CD4-positive, alpha-beta T cell (primary cell): ENCODE data around the gene AFF2. TPM values are rescaled to one million over a fixed set of nuclear protein-coding genes. Genes with fewer than 3 reads are reported as not detected.

ENCODE experiments used
- ATAC-seq: fragments of 200-7000 bp; cut with Tn5 transposase; one replicate; pipeline ENCODE4 v1.10.0; 2022; ENCODE audit warnings: mild to moderate bottlenecking; ENCODE audit not compliant: poor library complexity
- CTCF ChIA-PET: fragments of 350-600 bp; sonication (Branson Sonifier 250); formaldehyde crosslinking; loops from one replicate; lab custom pipeline; 2021; ENCODE audit warnings: antibody characterized with exemption, inconsistent platforms; lab: Charles Lee
- POLR2A ChIA-PET: fragments of 350-600 bp; sonication (Branson Sonifier 250); formaldehyde crosslinking; loops from one replicate; lab custom pipeline; 2021; ENCODE audit warnings: antibody characterized with exemption, inconsistent platforms; lab: Charles Lee
- DNase-seq, 14 experiments: peaks; one replicate each; pipeline ENCODE4 v3.0.0-alpha.2; 2013 to 2020; ENCODE audit warnings: mixed read lengths in 2 of 14
- H3K27ac ChIP-seq, 2 donors: one replicate each; pipeline versions ENCODE4 v1.5.1 to v1.7.0; 2013; ENCODE audit warnings: low read length in 2 of 2, low read depth in 1 of 2, mild to moderate bottlenecking in 1 of 2
- H3K27me3 ChIP-seq, 2 experiments: 1 replicate in 1 of 2; 2 replicates in 1 of 2; pipeline versions ENCODE4 v1.6.1 to v1.7.0; 2013; ENCODE audit warnings: low read length in 2 of 2, control low read depth in 1 of 2, mild to moderate bottlenecking in 1 of 2, moderate library complexity in 1 of 2; ENCODE audit not compliant: insufficient read depth in 2 of 2, control insufficient read depth in 1 of 2
- H3K36me3 ChIP-seq: one replicate; pipeline ENCODE4 v1.6.1; 2013; ENCODE audit warnings: low read length, control low read depth; ENCODE audit not compliant: insufficient read depth
- H3K4me1 ChIP-seq: one replicate; pipeline ENCODE4 v1.6.1; 2013; ENCODE audit warnings: low read length, control low read depth; ENCODE audit not compliant: insufficient read depth
- H3K4me3 ChIP-seq: one replicate; pipeline ENCODE4 v1.5.1; 2013; ENCODE audit warnings: mild to moderate bottlenecking, low read length, moderate library complexity
- H3K9me3 ChIP-seq, 2 experiments: 1 replicate in 1 of 2; 2 replicates in 1 of 2; pipeline versions ENCODE4 v1.6.1 to v1.7.0; 2013; ENCODE audit warnings: low read length in 2 of 2, mild to moderate bottlenecking in 2 of 2, control low read depth in 1 of 2, moderate library complexity in 1 of 2; ENCODE audit not compliant: control insufficient read depth in 1 of 2, insufficient read depth in 1 of 2
- H3K27ac Mint-ChIP-seq: one replicate; pipeline ENCODE4 v1.8.0; 2020; ENCODE audit warnings: mixed read lengths
- H3K27me3 Mint-ChIP-seq: one replicate; pipeline ENCODE4 v1.8.0; 2021; ENCODE audit warnings: mixed read lengths
- H3K36me3 Mint-ChIP-seq: one replicate; pipeline ENCODE4 v1.8.0; 2021; ENCODE audit warnings: low read depth, mixed read lengths
- H3K4me1 Mint-ChIP-seq: one replicate; pipeline ENCODE4 v1.8.0; 2021; ENCODE audit warnings: low read depth, mixed read lengths
- H3K4me3 Mint-ChIP-seq: one replicate; pipeline ENCODE4 v1.8.0; 2020; ENCODE audit warnings: mild to moderate bottlenecking, mixed read lengths
- H3K9me3 Mint-ChIP-seq: one replicate; pipeline ENCODE4 v1.8.0; 2020; ENCODE audit warnings: mixed read lengths
- CTCF ChIP-seq: fragments of 200-600 bp; IDR thresholded peaks from one replicate; pipeline ENCODE4 v1.8.0; 2022; ENCODE audit warnings: antibody characterized with exemption, mild to moderate bottlenecking
- intact Hi-C, 2 experiments: fragments of 100-400 bp; cut with DNase I in 1 of 2; cut with micrococcal nuclease in 1 of 2; formaldehyde crosslinking; loops; one replicate each; pipeline versions ENCODE4 v1.15.1 to v1.9.0; 2023 to 2025; cut with DNase I, micrococcal nuclease
- total RNA-seq, 174 experiments: library from RNA in 2 of 174; stranded (reverse) in 2 of 174; gene quantifications; one replicate each; pipeline ENCODE4 v1.2.3 and lab custom pipeline; 2021 to 2026

AFF2 gene
- total RNA-seq, 2 experiments from 2014 or later = 5.9 to 6.2 TPM

- Mint-ChIP-seq H3K4me1 (no peaks in the 10 kb centered on the region), H3K27ac (no peak overlapping the region), H3K27me3 (no peaks in the 10 kb centered on the region), H3K4me3 (no peak overlapping the region), H3K9me3 (peaks cover 5% of the 10 kb centered on the region), H3K36me3 (peaks cover 6% of the 10 kb centered on the region)
- H3K4me3 ChIP-seq = no peak overlapping the region
- no peak for DNase-seq
- TF ChIP-seq CTCF = no peak
- intact Hi-C loops = no loop called here
- H3K27me3 ChIP-seq = no peaks in the 10 kb centered on the region
- no peaks in the 10 kb centered on the region for H3K4me1 ChIP-seq
- no peak overlapping the region for H3K27ac ChIP-seq
- ChIA-PET CTCF (no interaction called here), POLR2A (no interaction called here)
- ATAC-seq = no peak
- H3K9me3 ChIP-seq = peaks cover 0 to 8% of the 10 kb centered on the region in 2 experiments
- no peaks in the 10 kb centered on the region for H3K36me3 ChIP-seq
These were observed 172.1 kb downstream of the AFF2 start for GRCh38 chrX:148672517-148672916.

GRCh38 chrX:148681605-148682004 lies 181.2 kb downstream of the AFF2 start:
- H3K27me3 Mint-ChIP-seq = no peaks in the 10 kb centered on the region
- Histone ChIP-seq H3K27me3 (no peaks in the 10 kb centered on the region), H3K9me3 (no peaks in the 10 kb centered on the region), H3K4me1 (no peaks in the 10 kb centered on the region), H3K27ac (no peak overlapping the region), H3K4me3 (no peak overlapping the region), H3K36me3 (no peaks in the 10 kb centered on the region)
- no peaks in the 10 kb centered on the region for H3K9me3 Mint-ChIP-seq
- no peak for TF ChIP-seq CTCF
- H3K4me1 Mint-ChIP-seq = no peaks in the 10 kb centered on the region
- ChIA-PET POLR2A (no interaction called here), CTCF (no interaction called here)
- H3K27ac Mint-ChIP-seq = no peak overlapping the region
- no peaks in the 10 kb centered on the region for H3K36me3 Mint-ChIP-seq
- ATAC-seq = no peak
- no peak for DNase-seq
- intact Hi-C loops = no loop called here
- H3K4me3 Mint-ChIP-seq = no peak overlapping the region

GRCh38 chrX:148682206-148682605 lies 181.8 kb downstream of the AFF2 start:
- Mint-ChIP-seq H3K4me3 (no peak overlapping the region), H3K9me3 (no peaks in the 10 kb centered on the region), H3K27me3 (no peaks in the 10 kb centered on the region), H3K27ac (no peak overlapping the region), H3K4me1 (no peaks in the 10 kb centered on the region), H3K36me3 (no peaks in the 10 kb centered on the region)
- TF ChIP-seq CTCF = no peak
- H3K9me3 ChIP-seq = no peaks in the 10 kb centered on the region
- ChIA-PET CTCF (no interaction called here), POLR2A (no interaction called here)
- intact Hi-C loops = no loop called here
- DNase-seq = no peak
- no peaks in the 10 kb centered on the region for H3K4me1 ChIP-seq
- H3K27ac ChIP-seq = no peak overlapping the region
- no peaks in the 10 kb centered on the region for H3K27me3 ChIP-seq
- ATAC-seq = no peak
- H3K4me3 ChIP-seq = no peak overlapping the region
- no peaks in the 10 kb centered on the region for H3K36me3 ChIP-seq
